Activated T-helper 1 cell treated with Interleukin-2 at 50 U/mL for 16 hours (primary cell): ENCODE results near the gene SPRR2A.
"Not testable (repeated sequence)": the region's sequence is repeated elsewhere in the genome, so short reads cannot be mapped to it uniquely, and the experiment has no call there.

ENCODE experiments used
- DNase-seq: peaks from one replicate; pipeline ENCODE4 v3.0.0-alpha.2; 2020; ENCODE audit warnings: low read depth

Gene SPRR2A

GRCh38 chr1:153057375-153057774 lies at the start of gene SPRR2A:
Gene SPRR2A (minus strand): TSS chr1:153057512. CDS start chr1:153056735, 777 bp downstream.
- DNase-seq = no peak

- DNase-seq = no peak
Measured at GRCh38 chr1:153100245-153100644, 42.9 kb upstream of the SPRR2A start.

DNA sequence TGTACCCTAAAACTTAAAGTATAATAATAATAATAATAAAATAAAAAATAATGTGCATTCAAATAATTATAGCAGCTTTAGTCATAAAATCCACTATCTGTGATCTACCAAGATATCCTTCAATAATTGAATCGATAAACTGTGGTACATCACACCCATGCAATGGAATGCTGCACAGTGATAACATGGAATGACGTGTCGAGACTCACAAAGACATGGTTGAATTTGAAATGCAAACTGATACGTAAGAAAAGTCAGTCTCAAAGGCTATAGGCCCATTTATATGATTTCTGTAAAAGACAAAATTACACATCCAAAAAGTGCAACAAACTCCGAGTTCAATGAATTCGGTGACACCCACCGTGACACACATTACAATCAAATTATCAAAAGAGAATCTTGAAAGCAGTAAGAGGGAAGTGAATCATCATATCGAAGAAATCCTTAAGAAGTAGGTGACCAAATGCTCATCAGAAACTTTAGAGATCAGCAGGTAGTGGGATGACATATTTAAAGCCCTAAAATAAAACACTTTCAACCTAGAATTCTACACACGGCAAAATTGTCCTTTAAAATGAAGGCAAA lies 42.2 kb upstream of the SPRR2A start:
- DNase-seq = no peak

- no peak for DNase-seq
Measured at GRCh38 chr1:153095764-153096163, 38.5 kb upstream of the SPRR2A start.

GRCh38 chr1:153094426-153094825 lies 37.1 kb upstream of the SPRR2A start, which contains the start of gene SPRR2E:
Gene SPRR2E (minus strand): TSS chr1:153094526. CDS start chr1:153093751, 775 bp downstream.
- DNase-seq = no peak

DNA sequence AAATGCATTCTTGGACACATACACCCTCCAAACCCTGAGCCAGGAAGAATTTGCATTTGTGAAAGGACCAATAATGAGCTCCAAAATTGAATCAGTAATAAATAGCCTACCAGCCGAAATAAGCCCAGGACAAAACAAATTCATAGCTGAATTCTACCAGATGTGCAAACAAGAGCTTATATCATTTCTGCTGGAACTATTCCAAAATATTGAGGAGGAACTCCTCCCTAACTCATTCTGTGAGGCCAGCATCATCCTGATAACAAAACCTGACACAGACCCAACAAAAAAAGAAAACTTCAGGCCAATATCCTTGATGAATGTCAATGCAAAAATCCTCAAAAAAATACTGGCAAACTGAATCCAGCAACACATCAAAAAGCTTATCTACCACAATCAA lies 30.3 kb upstream of the SPRR2A start:
- no peak for DNase-seq

DNA sequence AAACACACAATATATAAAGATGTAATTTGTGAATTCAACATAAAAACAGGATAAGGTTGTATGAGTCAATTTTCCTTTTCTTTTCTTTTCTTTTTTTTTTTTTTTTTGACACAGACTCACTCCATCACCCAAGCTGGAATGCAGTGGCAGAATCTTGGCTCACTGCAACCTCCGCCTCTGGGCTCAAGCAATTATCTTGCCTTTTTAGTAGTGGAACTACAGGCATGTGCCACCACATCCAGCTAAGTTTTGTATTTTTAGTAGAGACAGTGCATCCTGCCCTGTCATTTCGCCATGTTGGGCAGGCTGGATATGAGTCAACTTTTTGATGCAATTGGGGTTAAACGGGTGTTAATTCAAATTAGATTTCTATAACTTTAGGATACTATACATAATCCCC lies 24.4 kb upstream of the SPRR2A start:
- DNase-seq = no peak

DNA sequence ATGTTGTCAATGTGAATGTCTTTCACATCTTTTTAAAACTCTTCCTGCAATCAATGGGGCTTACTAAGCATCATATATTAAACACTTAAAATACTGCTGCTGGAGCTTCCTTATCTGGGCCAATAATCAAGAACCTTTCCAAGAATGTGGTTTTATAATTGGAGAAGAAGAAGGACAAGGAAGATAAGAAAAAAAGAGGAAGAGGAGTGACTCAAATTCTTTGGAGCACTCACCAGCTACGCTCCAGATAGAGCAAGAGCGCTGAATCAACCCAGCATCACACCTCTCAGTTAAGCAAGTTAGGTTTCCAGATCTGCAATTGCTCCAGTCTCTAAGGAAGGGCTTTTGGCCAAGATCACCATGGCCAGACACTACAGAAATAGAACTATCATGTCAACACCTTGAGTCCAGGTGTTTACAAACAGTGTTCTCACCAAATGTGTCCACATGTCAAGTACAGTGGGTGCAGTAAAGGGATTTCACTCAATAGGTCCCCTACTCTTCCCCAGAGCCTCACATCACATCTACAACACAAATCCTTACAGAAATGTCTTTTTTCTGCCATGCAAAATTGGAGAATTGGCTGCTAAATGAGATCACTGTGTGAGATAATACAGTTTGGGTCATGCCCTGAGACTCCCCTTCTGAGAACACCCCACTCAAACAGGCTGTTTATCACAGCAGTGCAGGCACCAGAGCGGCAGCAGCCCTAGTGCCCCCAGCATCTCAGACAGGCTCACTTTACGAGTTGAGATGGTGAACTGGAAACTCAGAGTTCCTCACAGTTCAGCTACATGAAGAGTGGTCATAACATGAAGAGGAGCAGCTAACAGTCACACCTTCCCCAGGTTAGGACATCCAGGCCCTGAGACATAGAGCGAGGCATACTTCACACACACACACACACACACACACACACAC lies 15.8 kb upstream of the SPRR2A start:
- no peak for DNase-seq

- no peak for DNase-seq
Measured at GRCh38 chr1:153071511-153071910, 14.2 kb upstream of the SPRR2A start, which contains the start of gene SPRR2B. Gene SPRR2B (minus strand): TSS chr1:153071611. CDS start chr1:153070839, 772 bp downstream.

- DNase-seq = no peak
Measured at GRCh38 chr1:153070243-153070642, 12.9 kb upstream of the SPRR2A start.

- DNase-seq = no peak
Measured at GRCh38 chr1:153058826-153059784, 1.8 kb upstream of the SPRR2A start.

DNA sequence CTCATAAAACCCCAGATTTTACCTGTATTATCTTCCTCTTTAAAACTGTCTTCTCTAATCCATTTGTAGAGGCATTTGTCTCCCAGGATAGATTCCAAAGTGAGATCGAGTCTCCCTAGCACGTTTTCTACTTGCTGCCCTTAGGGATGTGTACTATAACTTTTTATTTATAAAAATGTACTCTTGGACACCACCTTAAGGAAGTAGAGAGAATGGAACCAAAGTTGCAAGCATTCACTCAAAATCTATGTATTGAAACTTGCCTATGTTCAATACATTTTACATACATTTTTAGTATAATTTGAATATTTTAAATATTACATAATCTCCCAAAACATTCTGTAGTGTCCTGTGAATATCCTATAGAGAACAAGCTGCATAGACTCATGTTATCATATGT lies 842 bp upstream of the SPRR2A start:
- DNase-seq = no peak

DNA sequence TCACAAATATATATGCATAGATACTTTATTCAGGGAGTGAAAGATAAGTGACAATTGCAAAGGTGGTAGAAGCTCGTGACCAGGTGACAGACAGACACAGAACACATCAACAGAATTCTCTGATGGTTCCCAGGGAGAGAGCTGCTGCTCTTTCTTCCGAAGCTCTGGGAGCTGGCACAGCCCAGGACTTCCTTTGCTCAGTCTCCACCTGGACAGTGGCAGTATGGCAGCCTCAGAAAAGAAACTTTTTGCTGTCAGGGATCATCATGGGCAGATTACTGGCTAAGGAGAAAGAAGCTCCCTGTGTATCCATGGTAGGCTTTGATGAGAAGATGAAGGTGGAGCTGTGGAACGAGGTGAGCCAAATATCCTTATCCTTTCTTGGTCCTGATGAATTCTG lies 1.2 kb downstream of the SPRR2A start:
- DNase-seq = not testable (repeated sequence)

- DNase-seq = no peak
Measured at GRCh38 chr1:153049211-153049610, 8.1 kb downstream of the SPRR2A start.

GRCh38 chr1:153040950-153041631 lies 16.2 kb downstream of the SPRR2A start, which contains the start of gene SPRR2D:
Gene SPRR2D (minus strand): TSS chr1:153041120. CDS start chr1:153040346, 774 bp downstream.
- DNase-seq = no peak

DNA sequence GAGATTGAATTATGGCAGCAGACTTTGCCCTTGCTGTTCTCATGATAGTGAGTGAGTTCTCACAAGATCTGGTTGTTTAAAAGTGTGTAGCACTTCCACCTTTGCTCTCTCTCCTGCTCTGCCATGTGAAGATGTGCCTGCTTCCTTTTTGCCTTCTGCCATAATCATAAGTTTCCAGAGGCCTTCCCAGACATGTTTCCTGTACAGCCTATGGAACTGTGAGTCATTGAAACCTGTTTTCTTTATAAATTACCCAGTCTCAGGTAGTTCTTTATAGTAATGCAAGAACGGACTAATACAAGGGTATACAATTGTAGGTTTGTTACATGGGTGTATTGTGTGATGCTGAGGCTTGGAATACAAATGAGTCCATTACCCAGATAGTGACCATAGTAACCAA lies 22.1 kb downstream of the SPRR2A start:
- no peak for DNase-seq

GRCh38 chr1:153032677-153033308 lies 24.5 kb downstream of the SPRR2A start:
- DNase-seq = no peak

- DNase-seq = no peak
Measured at GRCh38 chr1:153032073-153032472, 25.2 kb downstream of the SPRR2A start.

- no peak for DNase-seq
Measured at GRCh38 chr1:153030895-153031294, 26.4 kb downstream of the SPRR2A start, which contains the start of gene SPRR1B. Gene SPRR1B (plus strand): TSS chr1:153031203. CDS start chr1:153032346, 1,143 bp downstream.

GRCh38 chr1:153028766-153029165 lies 28.5 kb downstream of the SPRR2A start:
- no peak for DNase-seq

GRCh38 chr1:153025797-153026196 lies 31.5 kb downstream of the SPRR2A start:
- DNase-seq = no peak
